ENCODE measurements around the gene KRTAP9-6.
"Not testable (repeated sequence)": the region's sequence is repeated elsewhere in the genome, so short reads cannot be mapped to it uniquely, and the experiment has no call there.

DNA sequence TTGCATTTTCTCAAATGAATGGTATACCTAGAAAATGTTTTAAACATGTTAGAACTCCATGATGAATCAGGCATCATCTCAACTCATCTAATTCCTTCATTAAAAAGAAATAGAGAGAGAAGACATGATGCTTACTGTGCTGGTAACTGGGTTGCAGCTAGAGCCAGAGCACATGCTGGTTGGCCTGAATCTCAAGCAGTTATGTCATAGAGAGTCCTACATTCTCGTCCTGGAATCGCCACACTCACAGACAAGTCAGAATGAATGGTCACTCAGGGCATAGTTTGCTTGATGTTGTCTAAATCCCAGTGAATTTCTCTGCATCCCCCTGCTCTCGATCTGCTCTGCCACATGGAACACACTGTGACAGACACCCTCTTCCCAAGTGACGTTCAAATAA is 28.1 kb upstream of the KRTAP9-6 start:
- TF ChIP-seq HNF4G (IDR thresholded peaks at IDR 0.05; ENCODE audit: borderline replicate concordance, low read depth, low read length); HNF4G (CRISPR knock-in tag; IDR thresholded peaks at IDR 0.05; ENCODE audit: borderline replicate concordance, low read depth); YY1 (IDR thresholded peaks at IDR 0.05; ENCODE audit: insufficient read depth, insufficient replicate concordance, low read depth, low read length); ZNF274 (CRISPR knock-in tag; IDR thresholded peaks at IDR 0.05); ZNF615 (CRISPR knock-in tag; IDR thresholded peaks at IDR 0.05; ENCODE audit: borderline replicate concordance): not testable (repeated sequence)
- TF ChIP-seq, protein P1, sequence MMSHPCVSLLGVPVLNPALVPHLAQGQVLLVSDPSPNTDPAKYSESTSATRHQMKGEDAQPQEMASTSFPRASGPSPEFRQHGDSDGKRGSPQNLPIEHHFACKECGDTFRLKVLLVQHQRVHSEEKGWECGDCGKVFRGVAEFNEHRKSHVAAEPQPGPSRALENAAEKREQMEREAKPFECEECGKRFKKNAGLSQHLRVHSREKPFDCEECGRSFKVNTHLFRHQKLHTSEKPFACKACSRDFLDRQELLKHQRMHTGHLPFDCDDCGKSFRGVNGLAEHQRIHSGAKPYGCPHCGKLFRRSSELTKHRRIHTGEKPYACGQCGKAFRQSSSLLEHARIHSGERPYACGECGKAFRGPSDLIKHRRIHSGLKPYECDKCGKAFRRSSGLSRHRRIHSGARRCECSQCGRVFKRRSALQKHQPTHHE (CRISPR knock-in tag; IDR thresholded peaks at IDR 0.05; ENCODE audit: borderline replicate concordance) = not testable (repeated sequence)
